HepG2 (cell line): Measurements from ENCODE around the gene MCM3AP. TPM values are rescaled to one million over a fixed set of nuclear protein-coding genes. Genes with fewer than 3 reads are reported as not detected.
"Not testable (repeated sequence)": the region's sequence is repeated elsewhere in the genome, so short reads cannot be mapped to it uniquely, and the experiment has no call there.

Source experiments
- ATAC-seq: fragments of 200-7000 bp; cut with Tn5 transposase; 3 replicates; pipeline ENCODE4 v1.9.1; 2020; ENCODE audit warnings: mild to moderate bottlenecking, moderate library complexity
- BruUV-seq: library from RNA; stranded (reverse); fragments of 400-500 nt; replicated peaks from 2 replicates; lab custom pipeline; 2021; lab: Mats Ljungman, UMichigan
- CTCF ChIA-PET: fragments of 300-600 bp; formaldehyde crosslinking; extraction: SDS; loops from one replicate; lab custom pipeline; 2021; ENCODE audit warnings: low total read pairs, inconsistent platforms, low intra/inter-chr PET ratio; lab: Yijun Ruan, JAX
- POLR2A ChIA-PET: fragments of 350-600 bp; sonication (Branson Sonifier 250); formaldehyde crosslinking; loops from one replicate; lab custom pipeline; 2020; ENCODE audit warnings: antibody characterized with exemption, inconsistent platforms; lab: Yijun Ruan, JAX
- DNase-seq: peaks from one replicate; pipeline ENCODE4 v3.0.0-alpha.2; 2015; ENCODE audit warnings: low spot score
- FAIRE-seq: peaks from 3 replicates; lab custom pipeline; 2011; peaks lifted over from hg19 to GRCh38; lab: Jason Lieb, UNC
- H2AFZ ChIP-seq: one replicate; pipeline ENCODE4 v1.6.1; 2011; ENCODE audit warnings: low read length, inconsistent platforms
- H3K27ac ChIP-seq: fragments of 300-600 bp; 3 replicates; pipeline ENCODE4 v1.8.0; 2011; ENCODE audit warnings: mixed run types, mild to moderate bottlenecking, mixed read lengths, low read length, inconsistent platforms; ENCODE audit not compliant: insufficient read depth; ENCODE audit errors: extremely low read length
- H3K27me3 ChIP-seq, 2 experiments: fragments of 200-600 bp in 1 of 2; 2 replicates in 1 of 2; 3 replicates in 1 of 2; pipeline versions ENCODE4 v1.6.0 to v1.8.0; 2011; ENCODE audit warnings: low read length in 2 of 2, mild to moderate bottlenecking in 2 of 2, moderate library complexity in 2 of 2, inconsistent platforms in 1 of 2; ENCODE audit not compliant: insufficient read depth in 2 of 2, control insufficient read depth in 1 of 2
- H3K36me3 ChIP-seq, 2 experiments: fragments of 200-600 bp in 1 of 2; replicated peaks in 1 of 2; 2 replicates in 1 of 2; 3 replicates in 1 of 2; pipeline versions ENCODE4 v1.5.1 to v1.8.0; 2011; ENCODE audit warnings: low read length in 2 of 2, inconsistent platforms in 1 of 2; ENCODE audit not compliant: insufficient read depth in 2 of 2, control insufficient read depth in 1 of 2
- H3K4me1 ChIP-seq: 2 replicates; pipeline ENCODE4 v1.5.1; 2012; ENCODE audit warnings: low read length, inconsistent platforms; ENCODE audit not compliant: insufficient read depth
- H3K4me2 ChIP-seq: 2 replicates; pipeline ENCODE4 v1.6.0; 2011; ENCODE audit warnings: low read depth, low read length, inconsistent platforms
- H3K4me3 ChIP-seq, 3 experiments: fragments of 200-600 bp in 1 of 3; sonication (generic), shearing (Covaris generic) in 1 of 3; replicated peaks in 1 of 3; 2 replicates each; pipeline ENCODE4 v1.5.1; 2011 to 2016; ENCODE audit warnings: low read length in 3 of 3, inconsistent platforms in 2 of 3, low read depth in 2 of 3, mild to moderate bottlenecking in 2 of 3, control low read depth in 1 of 3, mixed read lengths in 1 of 3; ENCODE audit not compliant: insufficient read depth in 1 of 3
- H3K79me2 ChIP-seq: one replicate; pipeline ENCODE4 v1.6.1; 2011; ENCODE audit warnings: low read length, inconsistent platforms; ENCODE audit not compliant: insufficient read depth
- H3K9ac ChIP-seq: 2 replicates; pipeline ENCODE4 v1.6.0; 2011; ENCODE audit warnings: mild to moderate bottlenecking, low read depth, low read length, inconsistent platforms; ENCODE audit not compliant: insufficient read depth
- H3K9me3 ChIP-seq: 2 replicates; pipeline ENCODE4 v1.5.1; 2012; ENCODE audit warnings: mild to moderate bottlenecking, low read length
- H4K20me1 ChIP-seq: 2 replicates; pipeline ENCODE4 v1.6.0; 2011; ENCODE audit warnings: inconsistent platforms, mild to moderate bottlenecking, low read length, moderate library complexity; ENCODE audit not compliant: insufficient read depth
- FOXA1 ChIP-seq, 2 experiments: fragments of 450-650 bp in 1 of 2; sonication (generic) in 1 of 2; formaldehyde crosslinking in 1 of 2; IDR thresholded peaks; 2 replicates each; pipeline versions ENCODE4 v1.4.0 to v1.6.1; 2016 to 2020; ENCODE audit warnings: missing genetic modification reagents in 1 of 2
- HES4 ChIP-seq: sonication (generic); formaldehyde crosslinking; IDR thresholded peaks from 2 replicates; pipeline ENCODE4 v1.9.0; 2021; ENCODE audit warnings: mild to moderate bottlenecking, missing genetic modification reagents, borderline replicate concordance
- HMG20B ChIP-seq: conservative IDR thresholded peaks from 2 replicates; pipeline ENCODE4 v1.6.1; 2016; ENCODE audit warnings: missing genetic modification reagents, missing compliant biosample characterization
- HNF4G ChIP-seq, 2 experiments: sonication (generic) in 1 of 2; formaldehyde crosslinking in 1 of 2; IDR thresholded peaks; 2 replicates each; pipeline versions ENCODE4 v1.4.0 to v1.6.1; 2011 to 2020; ENCODE audit warnings: borderline replicate concordance in 2 of 2, low read depth in 2 of 2, mild to moderate bottlenecking in 2 of 2, low read length in 1 of 2, missing genetic modification reagents in 1 of 2, moderate library complexity in 1 of 2
- MAFG ChIP-seq: sonication (generic); formaldehyde crosslinking; IDR thresholded peaks from 2 replicates; pipeline ENCODE4 v1.5.1; 2020; ENCODE audit warnings: mild to moderate bottlenecking, missing genetic modification reagents
- MYNN ChIP-seq: sonication (generic); formaldehyde crosslinking; IDR thresholded peaks from 2 replicates; pipeline ENCODE4 v1.4.0; 2020; ENCODE audit warnings: mild to moderate bottlenecking, low read depth, missing genetic modification reagents
- PITX1 ChIP-seq: sonication (generic); formaldehyde crosslinking; IDR thresholded peaks from 2 replicates; pipeline ENCODE4 v1.5.1; 2020; ENCODE audit warnings: mild to moderate bottlenecking, missing genetic modification reagents
- SIX4 ChIP-seq: sonication (generic); formaldehyde crosslinking; IDR thresholded peaks from 2 replicates; pipeline ENCODE4 v1.4.0; 2020; ENCODE audit warnings: missing genetic modification reagents
- TEAD3 ChIP-seq: optimal IDR thresholded peaks from 2 replicates; pipeline ENCODE3; 2016; ENCODE audit warnings: borderline replicate concordance
- ZNF501 ChIP-seq: sonication (generic); formaldehyde crosslinking; IDR thresholded peaks from 2 replicates; pipeline ENCODE4 v1.5.1; 2020; ENCODE audit warnings: mild to moderate bottlenecking, moderate library complexity, missing genetic modification reagents
- WGBS: methylation state at CpG from one replicate; pipeline ENCODE4 v1.1.6; 2017; ENCODE audit warnings: low lambda C conversion rate; 5-methylcytosine and 5-hydroxymethylcytosine counted together
- in situ Hi-C: cut with HindIII; loops from 2 replicates; pipeline ENCODE4 v1.10.0; 2017; ENCODE audit warnings: low pct_unique_long_range_greater_than_20kb; ENCODE audit not compliant: extremely low pct_ligation_motif_present
- intact Hi-C: fragments of 100-400 bp; cut with micrococcal nuclease; formaldehyde crosslinking; loops from one replicate; pipeline ENCODE4 v1.10.0; 2022; ENCODE audit not compliant: unreplicated experiment
- polyA plus RNA-seq, 8 experiments: library from polyadenylated mRNA; depleted of rRNA in 3 of 8; stranded (reverse) in 7 of 8; unstranded in 1 of 8; fragments of >200 nt; fragmentation: Illumina TruSeq in 4 of 8; extraction: Trizol in 4 of 8; gene quantifications; 2 replicates each; pipeline versions ENCODE4 v1.2.1 to v1.2.3, GENCODE V29; 2011 to 2016; ENCODE audit warnings: low read depth in 4 of 8, missing spikeins in 1 of 8, mixed read lengths in 1 of 8; ENCODE audit not compliant: insufficient read depth in 1 of 8
- total RNA-seq, 5 experiments: library from RNA; depleted of rRNA; stranded (reverse); fragments of >200 nt; fragmentation: Illumina TruSeq; extraction: Trizol; gene quantifications; 2 replicates each; pipeline ENCODE4 v1.2.3, GENCODE V29; 2016; ENCODE audit warnings: low read depth in 1 of 5
- TF ChIP-seq, protein P1 (sequence below): sonication (generic); formaldehyde crosslinking; IDR thresholded peaks from 2 replicates; pipeline ENCODE4 v1.5.1; 2020; ENCODE audit warnings: missing genetic modification reagents, mild to moderate bottlenecking, borderline replicate concordance
- TF ChIP-seq, protein P2 (sequence below): sonication (generic); formaldehyde crosslinking; IDR thresholded peaks from 2 replicates; pipeline ENCODE4 v1.8.0; 2022; ENCODE audit warnings: missing genetic modification reagents, low read depth, mild to moderate bottlenecking, borderline replicate concordance
- TF ChIP-seq, protein P3 (sequence below): sonication (generic); formaldehyde crosslinking; conservative IDR thresholded peaks from 2 replicates; pipeline ENCODE4 v1.5.0; 2020; ENCODE audit warnings: missing genetic modification reagents

Gene MCM3AP
- total and polyA plus RNA-seq, 2 of the 13 experiments (the other 11 are each of a cell fraction or from before 2014, with no cell fraction given) = 27.0 to 54.7 TPM

DNA sequence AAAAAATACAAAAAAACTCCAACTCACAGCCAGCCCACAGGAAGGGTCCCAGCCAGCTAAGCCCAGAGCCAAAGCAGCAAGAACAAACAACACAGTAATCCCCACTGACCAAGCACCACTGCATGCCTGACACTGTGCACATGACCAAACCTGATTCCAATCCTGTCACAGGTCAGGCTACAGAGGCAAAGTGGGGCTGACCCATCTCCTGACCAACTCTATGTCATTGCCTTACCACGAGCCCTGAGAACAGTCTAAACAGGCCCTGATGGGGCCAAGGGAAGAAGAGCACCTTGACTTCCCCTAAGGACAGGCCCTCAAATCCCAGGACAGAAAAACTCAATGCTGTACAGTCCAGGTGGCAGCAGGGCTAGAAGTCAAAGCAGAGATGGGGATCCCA lies 59.3 kb downstream of the MCM3AP start (continued):
- TF ChIP-seq, protein P1, sequence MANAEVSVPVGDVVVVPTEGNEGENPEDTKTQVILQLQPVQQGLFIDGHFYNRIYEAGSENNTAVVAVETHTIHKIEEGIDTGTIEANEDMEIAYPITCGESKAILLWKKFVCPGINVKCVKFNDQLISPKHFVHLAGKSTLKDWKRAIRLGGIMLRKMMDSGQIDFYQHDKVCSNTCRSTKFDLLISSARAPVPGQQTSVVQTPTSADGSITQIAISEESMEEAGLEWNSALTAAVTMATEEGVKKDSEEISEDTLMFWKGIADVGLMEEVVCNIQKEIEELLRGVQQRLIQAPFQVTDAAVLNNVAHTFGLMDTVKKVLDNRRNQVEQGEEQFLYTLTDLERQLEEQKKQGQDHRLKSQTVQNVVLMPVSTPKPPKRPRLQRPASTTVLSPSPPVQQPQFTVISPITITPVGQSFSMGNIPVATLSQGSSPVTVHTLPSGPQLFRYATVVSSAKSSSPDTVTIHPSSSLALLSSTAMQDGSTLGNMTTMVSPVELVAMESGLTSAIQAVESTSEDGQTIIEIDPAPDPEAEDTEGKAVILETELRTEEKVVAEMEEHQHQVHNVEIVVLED = 0 out of 2 replicates have a peak, but pooled peaks have one; percentile 9
- TF ChIP-seq HMG20B (CRISPR knock-in tag) (no peak), PITX1 (CRISPR knock-in tag) (peak; percentile 56; the same call in 1 of the 2 replicates), HNF4G (IDR thresholded peaks at IDR 0.05; ENCODE audit: borderline replicate concordance, low read depth, low read length) (no peak), HNF4G (CRISPR knock-in tag; IDR thresholded peaks at IDR 0.05; ENCODE audit: borderline replicate concordance, low read depth) (no peak), HES4 (CRISPR knock-in tag) (no peak), MAFG (CRISPR knock-in tag) (no peak), ZNF501 (CRISPR knock-in tag) (0 out of 2 replicates have a peak, but pooled peaks have one; percentile 21), TEAD3 (peak; percentile 17), MYNN (no peak), SIX4 (CRISPR knock-in tag) (no peak), FOXA1 (IDR thresholded peaks at IDR 0.05) (no peak), FOXA1 (CRISPR knock-in tag; IDR thresholded peaks at IDR 0.05) (no peak)
- TF ChIP-seq, protein P2, sequence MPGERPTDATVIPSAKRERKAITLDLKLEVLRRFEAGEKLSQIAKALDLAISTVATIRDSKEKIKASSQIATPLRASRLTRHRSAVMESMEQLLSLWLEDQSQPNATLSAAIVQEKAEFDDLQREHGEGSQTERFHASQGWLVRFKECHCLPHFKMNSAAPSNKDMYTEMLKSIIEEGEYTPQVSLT (CRISPR knock-in tag) = no peak
- TF ChIP-seq, protein P3, sequence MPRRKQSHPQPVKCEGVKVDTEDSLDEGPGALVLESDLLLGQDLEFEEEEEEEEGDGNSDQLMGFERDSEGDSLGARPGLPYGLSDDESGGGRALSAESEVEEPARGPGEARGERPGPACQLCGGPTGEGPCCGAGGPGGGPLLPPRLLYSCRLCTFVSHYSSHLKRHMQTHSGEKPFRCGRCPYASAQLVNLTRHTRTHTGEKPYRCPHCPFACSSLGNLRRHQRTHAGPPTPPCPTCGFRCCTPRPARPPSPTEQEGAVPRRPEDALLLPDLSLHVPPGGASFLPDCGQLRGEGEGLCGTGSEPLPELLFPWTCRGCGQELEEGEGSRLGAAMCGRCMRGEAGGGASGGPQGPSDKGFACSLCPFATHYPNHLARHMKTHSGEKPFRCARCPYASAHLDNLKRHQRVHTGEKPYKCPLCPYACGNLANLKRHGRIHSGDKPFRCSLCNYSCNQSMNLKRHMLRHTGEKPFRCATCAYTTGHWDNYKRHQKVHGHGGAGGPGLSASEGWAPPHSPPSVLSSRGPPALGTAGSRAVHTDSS (CRISPR knock-in tag) = no peak

DNA sequence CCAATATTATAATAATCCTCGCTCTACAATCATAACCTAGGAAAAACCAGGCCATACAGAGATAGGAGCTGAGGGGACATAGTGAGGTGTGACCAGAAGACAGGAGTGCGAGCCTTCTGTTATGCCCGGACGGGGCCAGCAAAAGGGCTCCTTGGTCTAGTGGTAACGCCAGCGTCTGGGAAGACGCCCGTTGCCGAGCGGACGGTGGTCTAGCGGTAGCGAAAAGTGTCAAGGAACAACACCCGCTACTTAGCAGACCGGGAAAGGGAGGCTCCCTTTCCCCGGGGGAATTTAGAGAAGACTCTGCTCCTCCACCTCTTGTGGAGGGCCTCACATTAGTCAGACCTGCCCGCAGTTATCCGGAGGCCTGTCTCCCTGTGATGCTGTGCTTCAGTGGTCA lies 61.8 kb downstream of the MCM3AP start:
- CTCF ChIA-PET, H3K9ac ChIP-seq, in situ Hi-C loops, H2AFZ ChIP-seq, POLR2A ChIA-PET, H3K4me2 ChIP-seq, ATAC-seq, H3K9me3 ChIP-seq, FAIRE-seq, H3K4me3 ChIP-seq, DNase-seq, H3K27me3 ChIP-seq, H3K27ac ChIP-seq, BruUV-seq: not testable (repeated sequence)
- H3K36me3 ChIP-seq = peaks cover 10 to 44% of the 10 kb centered on the region in 2 experiments
- H3K79me2 ChIP-seq = peaks cover 80% of the 10 kb centered on the region
- H4K20me1 ChIP-seq = peaks cover 36% of the 10 kb centered on the region
- WGBS = 96% methylated on average over 11 of the region's 18 CpGs
- intact Hi-C loops = loop anchor here (10.0 kb wide), 1 partner anchor 61 kb away; the partner anchor contains the start of genes MCM3AP and YBEY
- peaks cover 35% of the 10 kb centered on the region for H3K4me1 ChIP-seq
